ENCODE measurements around the gene LRFN4. TPM values are rescaled to one million over a fixed set of nuclear protein-coding genes. Genes with fewer than 3 reads are reported as not detected.

LRFN4 gene
- total RNA-seq, 1 experiment from 2014 or later = 66.7 TPM

DNA sequence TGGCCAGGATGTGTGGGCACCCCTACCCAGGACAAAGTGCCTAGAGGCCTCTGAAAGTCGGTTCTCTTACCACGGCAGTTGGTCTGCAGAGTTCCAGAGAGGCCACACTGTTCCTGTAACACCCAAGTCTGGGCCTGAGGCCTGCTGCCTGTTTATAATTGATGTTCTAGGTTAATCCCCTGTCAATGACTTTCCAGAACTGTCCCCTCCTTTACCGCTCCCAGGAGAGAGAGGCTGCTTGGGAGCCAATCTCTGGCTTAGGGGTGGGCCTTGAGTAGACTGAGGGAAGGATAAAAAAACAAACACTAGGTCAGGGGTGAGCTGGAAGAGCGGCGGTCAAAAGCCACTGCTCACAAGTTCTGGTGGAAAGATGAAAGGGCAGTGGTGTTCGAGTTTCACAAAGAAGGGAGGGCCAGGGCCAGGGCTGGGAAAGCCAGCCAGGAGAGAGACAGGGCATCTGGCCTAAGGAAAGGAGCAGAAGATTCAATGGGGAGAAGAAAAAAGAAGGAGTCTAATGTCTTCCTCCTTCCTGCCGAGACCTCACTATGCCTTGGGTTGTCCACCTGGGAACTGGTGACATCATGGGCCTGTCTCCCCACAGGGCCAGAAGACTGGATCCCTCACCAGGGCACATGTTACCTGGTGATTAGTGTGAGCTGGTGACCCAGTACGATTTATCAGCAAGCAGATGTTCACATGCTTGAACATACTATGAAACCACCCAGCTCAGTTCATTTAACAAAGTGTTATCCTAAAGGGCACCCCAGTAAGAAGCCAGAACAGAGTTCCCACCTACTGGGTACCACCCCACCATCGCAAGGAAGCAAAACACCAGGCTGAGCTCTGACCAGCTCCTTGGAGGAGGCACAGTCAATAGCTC, 51.1 kb downstream of the LRFN4 start:
- Histone ChIP-seq H2BK15ac (ENCODE audit: low read depth, low read length) (no peak overlapping the region), H3T11ph (ENCODE audit: low read length) (no peak overlapping the region), H3K23ac (ENCODE audit: insufficient read length, low read depth, low read length) (no peak overlapping the region), H2BK5ac (ENCODE audit: insufficient read length, low read length) (no peak overlapping the region), H3K79me1 (ENCODE audit: insufficient read depth, low read depth, low read length, poor library complexity, severe bottlenecking) (no peaks in the 10 kb centered on the region), H3K4me1 (ENCODE audit: insufficient read depth, low read length) (peaks cover 19% of the 10 kb centered on the region; the same call in 1 of the 2 replicates), H4K5ac (ENCODE audit: insufficient read length, low read depth, low read length) (no peak overlapping the region), H4K8ac (replicated peaks; ENCODE audit: insufficient read length, low read depth, low read length) (no peak overlapping the region), H3K9me3 (ENCODE audit: control insufficient read depth, low read depth, low read length) (no peaks in the 10 kb centered on the region), H4K91ac (ENCODE audit: insufficient read length, low read depth, low read length) (no peak overlapping the region), H2BK12ac (ENCODE audit: insufficient read length, low read depth, low read length) (no peak overlapping the region), H3K27ac (ENCODE audit: insufficient read length, low read depth, low read length) (no peak overlapping the region), H3K56ac (ENCODE audit: insufficient read length, low read depth, low read length) (no peak overlapping the region), H3K14ac (ENCODE audit: insufficient read depth, low read length) (no peak overlapping the region), H3K23me2 (ENCODE audit: insufficient read length, low read depth, low read length, poor library complexity, severe bottlenecking) (no peaks in the 10 kb centered on the region), H2BK20ac (ENCODE audit: low read depth, low read length, poor library complexity, severe bottlenecking) (no peak overlapping the region), H4K20me1 (ENCODE audit: control insufficient read depth, insufficient read depth, insufficient read length) (no peaks in the 10 kb centered on the region), H3K9ac (ENCODE audit: extremely low read depth, insufficient read length, low read length) (no peak overlapping the region), H2AFZ (ENCODE audit: low read length) (no peak overlapping the region), H2BK120ac (ENCODE audit: low read depth, low read length, poor library complexity, severe bottlenecking) (no peak overlapping the region), H3K27me3 (ENCODE audit: insufficient read depth, low read length) (no peaks in the 10 kb centered on the region), H3K4ac (ENCODE audit: low read depth, low read length) (no peak overlapping the region), H3K79me2 (ENCODE audit: insufficient read depth, low read length) (no peaks in the 10 kb centered on the region), H3K18ac (ENCODE audit: insufficient read length, low read depth, low read length) (no peak overlapping the region), H2AK5ac (ENCODE audit: insufficient read length, low read length) (no peak overlapping the region), H3K4me2 (ENCODE audit: insufficient read depth, insufficient read length, low read length) (no peak overlapping the region)
- Mint-ChIP-seq H3K9me3 (no peaks in the 10 kb centered on the region), H3K27ac (peak overlapping the region; percentile 57 to 75 (median 61); a peak in 5 of 7 replicates), H3K27me3 (ENCODE audit: low read depth) (no peaks in the 10 kb centered on the region), H3K4me1 (peaks cover 66 to 75% of the 10 kb centered on the region in 2 experiments), H3K4me3 (no peak overlapping the region), H3K36me3 (ENCODE audit: insufficient read depth in 1 of 3, low read depth in 3 of 3) (peaks cover 0 to 3% (median 0%) of the 10 kb centered on the region in 3 experiments; a peak in 1 of 7 replicates)
- WGBS (ENCODE audit: extremely low coverage, insufficient read length, low lambda C conversion rate) = no CpG with 5 or more reads among the region's 9 CpGs
- TF ChIP-seq, protein P1, sequence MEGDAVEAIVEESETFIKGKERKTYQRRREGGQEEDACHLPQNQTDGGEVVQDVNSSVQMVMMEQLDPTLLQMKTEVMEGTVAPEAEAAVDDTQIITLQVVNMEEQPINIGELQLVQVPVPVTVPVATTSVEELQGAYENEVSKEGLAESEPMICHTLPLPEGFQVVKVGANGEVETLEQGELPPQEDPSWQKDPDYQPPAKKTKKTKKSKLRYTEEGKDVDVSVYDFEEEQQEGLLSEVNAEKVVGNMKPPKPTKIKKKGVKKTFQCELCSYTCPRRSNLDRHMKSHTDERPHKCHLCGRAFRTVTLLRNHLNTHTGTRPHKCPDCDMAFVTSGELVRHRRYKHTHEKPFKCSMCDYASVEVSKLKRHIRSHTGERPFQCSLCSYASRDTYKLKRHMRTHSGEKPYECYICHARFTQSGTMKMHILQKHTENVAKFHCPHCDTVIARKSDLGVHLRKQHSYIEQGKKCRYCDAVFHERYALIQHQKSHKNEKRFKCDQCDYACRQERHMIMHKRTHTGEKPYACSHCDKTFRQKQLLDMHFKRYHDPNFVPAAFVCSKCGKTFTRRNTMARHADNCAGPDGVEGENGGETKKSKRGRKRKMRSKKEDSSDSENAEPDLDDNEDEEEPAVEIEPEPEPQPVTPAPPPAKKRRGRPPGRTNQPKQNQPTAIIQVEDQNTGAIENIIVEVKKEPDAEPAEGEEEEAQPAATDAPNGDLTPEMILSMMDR (conservative IDR thresholded peaks at IDR 0.05) = no peak
- no peak for DNase-seq

All from H9 (cell line).